ENCODE data around the gene SOX6. TPM values are rescaled to one million over a fixed set of nuclear protein-coding genes. Genes with fewer than 3 reads are reported as not detected.

SOX6 gene
- polyA plus RNA-seq, 1 donor from 2014 or later: 2.2 TPM

DNA sequence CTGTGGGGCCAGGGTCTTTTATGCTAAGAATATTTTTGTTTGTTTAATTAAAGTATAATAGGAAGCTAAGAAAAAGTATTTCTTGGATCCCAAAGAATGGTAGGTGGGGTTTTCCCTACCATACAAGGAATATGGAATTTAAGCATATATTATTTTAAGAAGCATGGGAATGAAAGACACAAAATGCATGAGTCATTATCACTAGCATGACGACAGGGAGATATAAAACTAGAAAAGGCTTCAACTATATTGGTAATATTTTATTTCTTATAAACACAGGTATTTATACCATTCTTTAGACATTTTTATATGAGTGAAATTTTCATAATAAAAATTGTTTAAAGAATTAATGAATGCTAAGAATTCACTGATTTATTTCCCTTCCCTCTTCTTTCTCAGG, 39.3 kb upstream of the SOX6 start:
- TF ChIP-seq EZH2 (IDR thresholded peaks at IDR 0.05; ENCODE audit: borderline replicate concordance, insufficient read depth, low read length, poor library complexity, severe bottlenecking) (no peak), SMC3 (conservative IDR thresholded peaks at IDR 0.05; ENCODE audit: poor library complexity) (no peak), EP300 (conservative IDR thresholded peaks at IDR 0.05; ENCODE audit: poor library complexity, severe bottlenecking) (no peak), TAF1 (IDR thresholded peaks at IDR 0.05; ENCODE audit: low read depth) (no peak), MXI1 (conservative IDR thresholded peaks at IDR 0.05; ENCODE audit: poor library complexity, severe bottlenecking) (no peak), RAD21 (conservative IDR thresholded peaks at IDR 0.05) (no peak), POLR2AphosphoS5 (IDR thresholded peaks at IDR 0.05) (no peak)
- TF ChIP-seq, protein P1, sequence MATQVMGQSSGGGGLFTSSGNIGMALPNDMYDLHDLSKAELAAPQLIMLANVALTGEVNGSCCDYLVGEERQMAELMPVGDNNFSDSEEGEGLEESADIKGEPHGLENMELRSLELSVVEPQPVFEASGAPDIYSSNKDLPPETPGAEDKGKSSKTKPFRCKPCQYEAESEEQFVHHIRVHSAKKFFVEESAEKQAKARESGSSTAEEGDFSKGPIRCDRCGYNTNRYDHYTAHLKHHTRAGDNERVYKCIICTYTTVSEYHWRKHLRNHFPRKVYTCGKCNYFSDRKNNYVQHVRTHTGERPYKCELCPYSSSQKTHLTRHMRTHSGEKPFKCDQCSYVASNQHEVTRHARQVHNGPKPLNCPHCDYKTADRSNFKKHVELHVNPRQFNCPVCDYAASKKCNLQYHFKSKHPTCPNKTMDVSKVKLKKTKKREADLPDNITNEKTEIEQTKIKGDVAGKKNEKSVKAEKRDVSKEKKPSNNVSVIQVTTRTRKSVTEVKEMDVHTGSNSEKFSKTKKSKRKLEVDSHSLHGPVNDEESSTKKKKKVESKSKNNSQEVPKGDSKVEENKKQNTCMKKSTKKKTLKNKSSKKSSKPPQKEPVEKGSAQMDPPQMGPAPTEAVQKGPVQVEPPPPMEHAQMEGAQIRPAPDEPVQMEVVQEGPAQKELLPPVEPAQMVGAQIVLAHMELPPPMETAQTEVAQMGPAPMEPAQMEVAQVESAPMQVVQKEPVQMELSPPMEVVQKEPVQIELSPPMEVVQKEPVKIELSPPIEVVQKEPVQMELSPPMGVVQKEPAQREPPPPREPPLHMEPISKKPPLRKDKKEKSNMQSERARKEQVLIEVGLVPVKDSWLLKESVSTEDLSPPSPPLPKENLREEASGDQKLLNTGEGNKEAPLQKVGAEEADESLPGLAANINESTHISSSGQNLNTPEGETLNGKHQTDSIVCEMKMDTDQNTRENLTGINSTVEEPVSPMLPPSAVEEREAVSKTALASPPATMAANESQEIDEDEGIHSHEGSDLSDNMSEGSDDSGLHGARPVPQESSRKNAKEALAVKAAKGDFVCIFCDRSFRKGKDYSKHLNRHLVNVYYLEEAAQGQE (IDR thresholded peaks at IDR 0.05; ENCODE audit: borderline replicate concordance): no peak
- TF ChIP-seq, protein P2, sequence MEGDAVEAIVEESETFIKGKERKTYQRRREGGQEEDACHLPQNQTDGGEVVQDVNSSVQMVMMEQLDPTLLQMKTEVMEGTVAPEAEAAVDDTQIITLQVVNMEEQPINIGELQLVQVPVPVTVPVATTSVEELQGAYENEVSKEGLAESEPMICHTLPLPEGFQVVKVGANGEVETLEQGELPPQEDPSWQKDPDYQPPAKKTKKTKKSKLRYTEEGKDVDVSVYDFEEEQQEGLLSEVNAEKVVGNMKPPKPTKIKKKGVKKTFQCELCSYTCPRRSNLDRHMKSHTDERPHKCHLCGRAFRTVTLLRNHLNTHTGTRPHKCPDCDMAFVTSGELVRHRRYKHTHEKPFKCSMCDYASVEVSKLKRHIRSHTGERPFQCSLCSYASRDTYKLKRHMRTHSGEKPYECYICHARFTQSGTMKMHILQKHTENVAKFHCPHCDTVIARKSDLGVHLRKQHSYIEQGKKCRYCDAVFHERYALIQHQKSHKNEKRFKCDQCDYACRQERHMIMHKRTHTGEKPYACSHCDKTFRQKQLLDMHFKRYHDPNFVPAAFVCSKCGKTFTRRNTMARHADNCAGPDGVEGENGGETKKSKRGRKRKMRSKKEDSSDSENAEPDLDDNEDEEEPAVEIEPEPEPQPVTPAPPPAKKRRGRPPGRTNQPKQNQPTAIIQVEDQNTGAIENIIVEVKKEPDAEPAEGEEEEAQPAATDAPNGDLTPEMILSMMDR (IDR thresholded peaks at IDR 0.05; ENCODE audit: poor library complexity, severe bottlenecking): no peak
- no peaks in the 10 kb centered on the region for H3K36me3 ChIP-seq (ENCODE audit: insufficient read depth, low read length)
- H3K9me3 ChIP-seq (ENCODE audit: low read length): no peaks in the 10 kb centered on the region
- no peaks in the 10 kb centered on the region for H3F3A ChIP-seq (ENCODE audit: insufficient read depth, low read length, poor library complexity, severe bottlenecking)
- H3K4me3 ChIP-seq (ENCODE audit: low read length): no peak overlapping the region
- H4K20me1 ChIP-seq (ENCODE audit: insufficient read depth): no peaks in the 10 kb centered on the region
- H3K27ac ChIP-seq (ENCODE audit: low read length): no peak overlapping the region
- H3K9ac ChIP-seq (ENCODE audit: low read length): no peak overlapping the region
- H3K27me3 ChIP-seq (ENCODE audit: insufficient read depth, low read depth, low read length): no peaks in the 10 kb centered on the region
- H2AFZ ChIP-seq (ENCODE audit: low read depth, low read length): no peak overlapping the region
- no peak overlapping the region for H3K4me2 ChIP-seq (ENCODE audit: low read length)
- no peaks in the 10 kb centered on the region for H3K9me2 ChIP-seq (ENCODE audit: insufficient read depth, low read length)
- H3K79me2 ChIP-seq (replicated peaks; ENCODE audit: insufficient read depth, low read length): peaks cover 4% of the 10 kb centered on the region

DNA sequence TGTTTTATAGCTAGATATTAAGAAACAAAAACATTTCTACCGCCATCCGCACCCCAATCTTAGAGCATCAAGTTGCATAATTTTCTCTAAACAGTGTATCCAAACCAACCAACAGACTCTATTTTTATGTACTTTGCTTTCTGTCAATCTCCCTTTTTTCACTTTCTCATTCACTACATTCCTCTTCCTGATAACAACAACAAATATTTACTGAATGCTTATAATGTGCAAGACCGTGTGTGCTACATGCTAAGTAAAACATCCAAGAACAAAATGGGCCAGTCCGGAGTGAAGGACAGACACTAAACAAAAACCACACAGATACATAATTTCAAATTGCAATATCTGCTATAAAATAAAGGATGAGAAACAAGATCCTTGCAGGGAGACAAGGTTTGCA, 38.6 kb upstream of the SOX6 start:
- H3K79me2 ChIP-seq (replicated peaks; ENCODE audit: insufficient read depth, low read length): peaks cover 4% of the 10 kb centered on the region
- H3K9ac ChIP-seq (ENCODE audit: low read length): no peak overlapping the region
- no peak overlapping the region for H2AFZ ChIP-seq (ENCODE audit: low read depth, low read length)
- H3K9me3 ChIP-seq (ENCODE audit: low read length): no peaks in the 10 kb centered on the region
- H3K27ac ChIP-seq (ENCODE audit: low read length): no peak overlapping the region
- H3K36me3 ChIP-seq (ENCODE audit: insufficient read depth, low read length): no peaks in the 10 kb centered on the region
- no peaks in the 10 kb centered on the region for H3F3A ChIP-seq (ENCODE audit: insufficient read depth, low read length, poor library complexity, severe bottlenecking)
- no peaks in the 10 kb centered on the region for H3K27me3 ChIP-seq (ENCODE audit: insufficient read depth, low read depth, low read length)
- H3K4me2 ChIP-seq (ENCODE audit: low read length): no peak overlapping the region
- no peaks in the 10 kb centered on the region for H3K9me2 ChIP-seq (ENCODE audit: insufficient read depth, low read length)
- TF ChIP-seq, protein P2 (IDR thresholded peaks at IDR 0.05; ENCODE audit: poor library complexity, severe bottlenecking): no peak
- no peak overlapping the region for H3K4me3 ChIP-seq (ENCODE audit: low read length)
- H4K20me1 ChIP-seq (ENCODE audit: insufficient read depth): no peaks in the 10 kb centered on the region
